22Rv1 (cell line): ENCODE results near the gene OMD.

Experiments used
- CTCF ChIP-seq: fragments of 450-650 bp; IDR thresholded peaks from 2 replicates; pipeline ENCODE4 v1.5.1; 2017; ENCODE audit warnings: mild to moderate bottlenecking
- ZFX ChIP-seq: fragments of 450-650 bp; IDR thresholded peaks from 2 replicates; pipeline ENCODE4 v1.6.1; 2017; ENCODE audit warnings: antibody characterized with exemption, borderline replicate concordance

DNA sequence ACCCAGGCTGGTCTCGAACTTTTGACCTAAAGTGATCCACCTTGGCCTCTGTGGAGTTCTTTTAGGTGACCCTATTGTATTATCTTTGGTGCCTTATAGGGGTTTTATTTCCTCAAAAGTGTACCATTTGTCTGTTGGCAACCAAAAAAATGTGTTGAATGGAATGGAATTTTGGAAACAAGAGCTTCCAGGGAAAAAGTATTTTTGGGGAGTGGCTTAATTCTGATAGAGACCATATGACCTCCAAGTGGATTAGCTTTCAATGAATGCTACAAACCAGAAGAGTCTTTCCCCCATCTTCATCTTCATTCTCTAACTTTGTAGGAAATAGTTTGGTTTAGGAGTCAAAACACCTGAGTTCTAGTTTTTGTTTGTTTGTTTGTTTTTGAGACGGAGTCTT is 16.5 kb downstream of the OMD start:
- TF ChIP-seq CTCF = no peak
- TF ChIP-seq ZFX = no peak
